ENCODE data around the gene TUBB4B.

- TF ChIP-seq, protein P1, sequence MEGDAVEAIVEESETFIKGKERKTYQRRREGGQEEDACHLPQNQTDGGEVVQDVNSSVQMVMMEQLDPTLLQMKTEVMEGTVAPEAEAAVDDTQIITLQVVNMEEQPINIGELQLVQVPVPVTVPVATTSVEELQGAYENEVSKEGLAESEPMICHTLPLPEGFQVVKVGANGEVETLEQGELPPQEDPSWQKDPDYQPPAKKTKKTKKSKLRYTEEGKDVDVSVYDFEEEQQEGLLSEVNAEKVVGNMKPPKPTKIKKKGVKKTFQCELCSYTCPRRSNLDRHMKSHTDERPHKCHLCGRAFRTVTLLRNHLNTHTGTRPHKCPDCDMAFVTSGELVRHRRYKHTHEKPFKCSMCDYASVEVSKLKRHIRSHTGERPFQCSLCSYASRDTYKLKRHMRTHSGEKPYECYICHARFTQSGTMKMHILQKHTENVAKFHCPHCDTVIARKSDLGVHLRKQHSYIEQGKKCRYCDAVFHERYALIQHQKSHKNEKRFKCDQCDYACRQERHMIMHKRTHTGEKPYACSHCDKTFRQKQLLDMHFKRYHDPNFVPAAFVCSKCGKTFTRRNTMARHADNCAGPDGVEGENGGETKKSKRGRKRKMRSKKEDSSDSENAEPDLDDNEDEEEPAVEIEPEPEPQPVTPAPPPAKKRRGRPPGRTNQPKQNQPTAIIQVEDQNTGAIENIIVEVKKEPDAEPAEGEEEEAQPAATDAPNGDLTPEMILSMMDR (IDR thresholded peaks at IDR 0.05) = no peak
- no peak for TF ChIP-seq POLR2A (IDR thresholded peaks at IDR 0.05)
Observed at GRCh38 chr9:137264067-137264466, 23.0 kb downstream of the TUBB4B start.
